SK-N-SH (cell line): ENCODE results near the gene ERAL1. TPM values are rescaled to one million over a fixed set of nuclear protein-coding genes. Genes with fewer than 3 reads are reported as not detected.
"Not testable (repeated sequence)": the region's sequence is repeated elsewhere in the genome, so short reads cannot be mapped to it uniquely, and the experiment has no call there.

Source experiments
- CTCF ChIA-PET: fragments of 300-600, 350-600 bp; formaldehyde crosslinking; extraction: SDS; loops from one replicate; lab custom pipeline; 2021; lab: Yijun Ruan, JAX
- POLR2A ChIA-PET: fragments of 350-600 bp; sonication (Branson Sonifier 250); formaldehyde crosslinking; extraction: SDS; loops from one replicate; lab custom pipeline; 2020; ENCODE audit warnings: antibody characterized with exemption, inconsistent platforms; lab: Yijun Ruan, JAX
- DNase-seq: peaks from one replicate; pipeline ENCODE4 v3.0.0; 2012
- H2AFZ ChIP-seq: fragments of 200-600 bp; sonication (generic); 2 replicates; pipeline ENCODE4 v1.8.1; 2016; ENCODE audit warnings: antibody characterized with exemption, mild to moderate bottlenecking, low read depth
- H3F3A ChIP-seq: fragments of 200-600 bp; sonication (generic); replicated peaks from 2 replicates; pipeline ENCODE3; 2016; ENCODE audit warnings: antibody characterized with exemption, mild to moderate bottlenecking; ENCODE audit not compliant: insufficient read depth
- H3K27ac ChIP-seq, 2 experiments: fragments of 200-500 bp in 1 of 2; fragments of 200-600 bp in 1 of 2; sonication (Bioruptor generic) in 1 of 2; sonication (generic), shearing (Covaris generic) in 1 of 2; 2 replicates each; pipeline versions ENCODE4 v1.5.1 to v1.6.1; 2014 to 2016; ENCODE audit warnings: low read depth in 2 of 2, inconsistent platforms in 1 of 2, low read length in 1 of 2, mild to moderate bottlenecking in 1 of 2, mixed read lengths in 1 of 2
- H3K27me3 ChIP-seq: fragments of 200-600 bp; sonication (generic), shearing (Covaris generic); 2 replicates; pipeline ENCODE4 v1.6.1; 2016; ENCODE audit warnings: mixed run types; ENCODE audit not compliant: insufficient read depth
- H3K36me3 ChIP-seq, 2 experiments: fragments of 200-500 bp in 1 of 2; fragments of 200-600 bp in 1 of 2; sonication (Bioruptor generic) in 1 of 2; sonication (generic) in 1 of 2; replicated peaks in 1 of 2; 2 replicates each; pipeline versions ENCODE3 to v1.5.1; 2014 to 2016; ENCODE audit warnings: low read length in 1 of 2, mild to moderate bottlenecking in 1 of 2; ENCODE audit not compliant: insufficient read depth in 2 of 2, control insufficient read depth in 1 of 2
- H3K4me1 ChIP-seq, 2 experiments: fragments of 200-500 bp in 1 of 2; fragments of 200-600 bp in 1 of 2; sonication (Bioruptor generic) in 1 of 2; sonication (generic), shearing (Covaris generic) in 1 of 2; 2 replicates each; pipeline versions ENCODE4 v1.5.1 to v1.6.1; 2014 to 2016; ENCODE audit warnings: low read depth in 1 of 2, low read length in 1 of 2, mixed run types in 1 of 2; ENCODE audit not compliant: insufficient read depth in 2 of 2, control insufficient read depth in 1 of 2
- H3K4me2 ChIP-seq: fragments of 200-600 bp; sonication (generic), shearing (Covaris generic); 2 replicates; pipeline ENCODE4 v1.6.1; 2017; ENCODE audit warnings: mixed run types
- H3K4me3 ChIP-seq, 2 experiments: fragments of 200-500 bp in 1 of 2; fragments of 200-600 bp in 1 of 2; sonication (Bioruptor generic) in 1 of 2; sonication (generic), shearing (Covaris generic) in 1 of 2; 2 replicates each; pipeline versions ENCODE4 v1.5.1 to v1.8.1; 2014 to 2016; ENCODE audit warnings: low read depth in 2 of 2, inconsistent platforms in 1 of 2, low read length in 1 of 2, mild to moderate bottlenecking in 1 of 2, mixed read lengths in 1 of 2, moderate library complexity in 1 of 2
- H3K79me2 ChIP-seq: fragments of 200-600 bp; sonication (generic); 2 replicates; pipeline ENCODE4 v1.8.1; 2017; ENCODE audit warnings: mild to moderate bottlenecking; ENCODE audit not compliant: insufficient read depth
- H3K9ac ChIP-seq: fragments of 200-600 bp; sonication (generic); 2 replicates; pipeline ENCODE4 v1.6.1; 2017; ENCODE audit warnings: mixed run types
- H3K9me2 ChIP-seq: fragments of 200-600 bp; sonication (generic); 2 replicates; pipeline ENCODE4 v1.6.1; 2017; ENCODE audit warnings: mixed run types
- H3K9me3 ChIP-seq: fragments of 200-600 bp; sonication (generic); 2 replicates; pipeline ENCODE4 v1.6.1; 2017; ENCODE audit warnings: mixed run types, mild to moderate bottlenecking, moderate library complexity
- H4K20me1 ChIP-seq: fragments of 200-600 bp; sonication (generic); 2 replicates; pipeline ENCODE4 v1.6.1; 2017; ENCODE audit warnings: mild to moderate bottlenecking, mixed run types; ENCODE audit not compliant: insufficient read depth
- CTCF ChIP-seq: fragments of 200-600 bp; sonication (generic); IDR thresholded peaks from 2 replicates; pipeline ENCODE4 v1.6.1; 2017; ENCODE audit warnings: antibody characterized with exemption, mild to moderate bottlenecking, moderate library complexity
- PBX3 ChIP-seq: IDR thresholded peaks from 2 replicates; pipeline ENCODE4; 2012
- RAD21 ChIP-seq: IDR thresholded peaks from 2 replicates; pipeline ENCODE4 v1.6.1; 2012; ENCODE audit warnings: mild to moderate bottlenecking, low read length
- USF1 ChIP-seq: IDR thresholded peaks from 2 replicates; pipeline ENCODE4 v1.4.0; 2012; ENCODE audit warnings: low read depth, borderline replicate concordance
- ZBTB33 ChIP-seq: IDR thresholded peaks from 2 replicates; pipeline ENCODE4 v1.4.0; 2012; ENCODE audit warnings: low read depth, borderline replicate concordance
- WGBS: methylation state at CpG from one replicate; pipeline ENCODE4 v1.1.6; 2017; ENCODE audit warnings: low lambda C conversion rate; 5-methylcytosine and 5-hydroxymethylcytosine counted together
- polyA plus RNA-seq, 3 experiments: library from polyadenylated mRNA; depleted of rRNA; stranded (reverse); fragments of >200 nt; gene quantifications; 2 replicates each; pipeline ENCODE4 v1.2.3, GENCODE V29; 2012

Gene ERAL1
- polyA plus RNA-seq, 1 of the 3 experiments (the other 2 are of a cell fraction) = 57.3 TPM

- DNase-seq = peak; percentile 71
- H3K9ac ChIP-seq, H3K9me3 ChIP-seq, H3K9me2 ChIP-seq, POLR2A ChIA-PET, H4K20me1 ChIP-seq, H3K4me3 ChIP-seq, H3F3A ChIP-seq, H3K36me3 ChIP-seq, H2AFZ ChIP-seq, H3K4me1 ChIP-seq, H3K4me2 ChIP-seq, H3K27me3 ChIP-seq, H3K79me2 ChIP-seq, H3K27ac ChIP-seq: not testable (repeated sequence)
- CTCF ChIA-PET = interaction anchor here (0.7 to 1.5 kb wide), 6 partner anchors 9 to 122 kb away, joined by 3 to 10 read pairs (median 4); partner anchors contain the start of gene TLCD1
- peak; percentile 14; the same call in 1 of the 2 replicates for TF ChIP-seq RAD21
- TF ChIP-seq CTCF = peak; percentile 58
- 80% methylated on average over 14 of the region's 15 CpGs for WGBS
These were observed 6.1 kb upstream of the ERAL1 start for GRCh38 chr17:28848667-28849066.

- Histone ChIP-seq H4K20me1 (no peaks in the 10 kb centered on the region), H3K4me1 (no peaks in the 10 kb centered on the region; a peak in 1 of 4 replicates), H3K79me2 (no peaks in the 10 kb centered on the region), H3K9ac (no peak overlapping the region), H3F3A (no peaks in the 10 kb centered on the region), H2AFZ (peak overlapping the region; percentile 44; the same call in 1 of the 2 replicates), H3K9me2 (no peaks in the 10 kb centered on the region), H3K27me3 (no peaks in the 10 kb centered on the region), H3K36me3 (no peaks in the 10 kb centered on the region), H3K27ac (no peak overlapping the region), H3K4me2 (no peak overlapping the region), H3K9me3 (no peaks in the 10 kb centered on the region), H3K4me3 (no peak overlapping the region)
- ChIA-PET POLR2A (no interaction called here), CTCF (interaction anchor here (0.7 to 1.5 kb wide), 6 partner anchors 9 to 122 kb away, joined by 3 to 10 read pairs (median 4); partner anchors contain the start of gene TLCD1)
- TF ChIP-seq USF1 (no peak), CTCF (peak; percentile 19; the same call in 1 of the 2 replicates), ZBTB33 (no peak), PBX3 (no peak)
- DNase-seq = peak; percentile 25
- WGBS = 69% methylated on average over 5 of the region's 5 CpGs
These were observed 5.5 kb upstream of the ERAL1 start for GRCh38 chr17:28849281-28849680.
